HepG2 (cell line): ENCODE measurements around the gene WDR86. TPM values are rescaled to one million over a fixed set of nuclear protein-coding genes. Genes with fewer than 3 reads are reported as not detected.

Experiments used
- CBX1 ChIP-seq: IDR thresholded peaks from one replicate; pipeline ENCODE4 v1.6.1; 2016; ENCODE audit warnings: antibody characterized with exemption, low read depth
- CREBL2 ChIP-seq: sonication (generic); formaldehyde crosslinking; IDR thresholded peaks from 2 replicates; pipeline ENCODE4 v1.8.1; 2023; ENCODE audit warnings: missing genetic modification reagents, mild to moderate bottlenecking, borderline replicate concordance
- FOXA3 ChIP-seq: IDR thresholded peaks from 2 replicates; pipeline ENCODE4 v1.6.1; 2016; ENCODE audit warnings: missing genetic modification reagents, missing compliant biosample characterization
- JUND ChIP-seq: sonication (generic); formaldehyde crosslinking; IDR thresholded peaks from 2 replicates; pipeline ENCODE4 v1.8.0; 2022; ENCODE audit warnings: mild to moderate bottlenecking, missing genetic modification reagents
- LCORL ChIP-seq, 2 experiments: fragments of 450-650 bp in 1 of 2; sonication (generic) in 1 of 2; formaldehyde crosslinking in 1 of 2; IDR thresholded peaks; 2 replicates each; pipeline versions ENCODE4 v1.5.0 to v1.6.1; 2017 to 2020; ENCODE audit warnings: antibody characterized with exemption in 1 of 2, missing genetic modification reagents in 1 of 2
- NR0B2 ChIP-seq: sonication (generic); formaldehyde crosslinking; IDR thresholded peaks from 2 replicates; pipeline ENCODE4 v1.4.0; 2020; ENCODE audit warnings: mild to moderate bottlenecking, missing genetic modification reagents
- PRDM4 ChIP-seq: sonication (generic); formaldehyde crosslinking; IDR thresholded peaks from 2 replicates; pipeline ENCODE4 v1.9.0; 2021; ENCODE audit warnings: missing genetic modification reagents, borderline replicate concordance
- SIX1 ChIP-seq: sonication (generic); formaldehyde crosslinking; IDR thresholded peaks from 2 replicates; pipeline ENCODE4 v1.4.0; 2020; ENCODE audit warnings: missing genetic modification reagents, borderline replicate concordance
- SMYD3 ChIP-seq: sonication (generic); formaldehyde crosslinking; IDR thresholded peaks from 2 replicates; pipeline ENCODE4 v1.8.1; 2023; ENCODE audit warnings: mild to moderate bottlenecking, missing genetic modification reagents
- TBX2 ChIP-seq: sonication (generic); formaldehyde crosslinking; IDR thresholded peaks from 2 replicates; pipeline ENCODE4 v1.5.0; 2020; ENCODE audit warnings: missing genetic modification reagents, mild to moderate bottlenecking, borderline replicate concordance
- ZBTB49 ChIP-seq: sonication (generic); formaldehyde crosslinking; IDR thresholded peaks from 2 replicates; pipeline ENCODE4 v1.4.0; 2020; ENCODE audit warnings: missing genetic modification reagents, borderline replicate concordance
- ZGPAT ChIP-seq: IDR thresholded peaks from 2 replicates; pipeline ENCODE4 v1.6.1; 2016; ENCODE audit warnings: mild to moderate bottlenecking
- ZIK1 ChIP-seq: sonication (generic); formaldehyde crosslinking; IDR thresholded peaks from 2 replicates; pipeline ENCODE4 v1.5.0; 2020; ENCODE audit warnings: mild to moderate bottlenecking, low read depth, missing genetic modification reagents, borderline replicate concordance
- ZKSCAN8 ChIP-seq: IDR thresholded peaks from 2 replicates; pipeline ENCODE4 v1.6.1; 2016; ENCODE audit warnings: borderline replicate concordance, missing genetic modification reagents, missing compliant biosample characterization
- ZNF124 ChIP-seq: sonication (generic); formaldehyde crosslinking; IDR thresholded peaks from 2 replicates; pipeline ENCODE4 v1.4.0; 2020; ENCODE audit warnings: missing genetic modification reagents
- ZNF256 ChIP-seq: sonication (generic); formaldehyde crosslinking; conservative IDR thresholded peaks from 2 replicates; pipeline ENCODE4 v1.4.0; 2020; ENCODE audit warnings: missing genetic modification reagents
- ZNF264 ChIP-seq: sonication (generic); formaldehyde crosslinking; IDR thresholded peaks from 2 replicates; pipeline ENCODE4 v1.4.0; 2020; ENCODE audit warnings: missing genetic modification reagents
- ZNF556 ChIP-seq: sonication (generic); formaldehyde crosslinking; IDR thresholded peaks from 2 replicates; pipeline ENCODE4 v1.4.0; 2020; ENCODE audit warnings: mild to moderate bottlenecking, missing genetic modification reagents, borderline replicate concordance
- ZNF598 ChIP-seq: sonication (generic); formaldehyde crosslinking; IDR thresholded peaks from 2 replicates; pipeline ENCODE4 v1.5.1; 2020; ENCODE audit warnings: mild to moderate bottlenecking, missing genetic modification reagents, borderline replicate concordance
- ZNF660 ChIP-seq: sonication (generic); formaldehyde crosslinking; IDR thresholded peaks from 2 replicates; pipeline ENCODE4 v1.5.1; 2020; ENCODE audit warnings: mild to moderate bottlenecking, low read depth, missing genetic modification reagents, borderline replicate concordance
- ZNF720 ChIP-seq: sonication (generic); formaldehyde crosslinking; IDR thresholded peaks from 2 replicates; pipeline ENCODE4 v1.4.0; 2020; ENCODE audit warnings: missing genetic modification reagents
- ZNF773 ChIP-seq: sonication (generic); formaldehyde crosslinking; IDR thresholded peaks from 2 replicates; pipeline ENCODE4 v1.4.0; 2020; ENCODE audit warnings: missing genetic modification reagents, borderline replicate concordance
- ZNF775 ChIP-seq: sonication (generic); formaldehyde crosslinking; IDR thresholded peaks from 2 replicates; pipeline ENCODE4 v1.4.0; 2020; ENCODE audit warnings: missing genetic modification reagents, mild to moderate bottlenecking, moderate library complexity, borderline replicate concordance
- polyA plus RNA-seq, 8 experiments: library from polyadenylated mRNA; depleted of rRNA in 3 of 8; stranded (reverse) in 7 of 8; unstranded in 1 of 8; fragments of >200 nt; fragmentation: Illumina TruSeq in 4 of 8; extraction: Trizol in 4 of 8; gene quantifications; 2 replicates each; pipeline versions ENCODE4 v1.2.1 to v1.2.3, GENCODE V29; 2011 to 2016; ENCODE audit warnings: low read depth in 4 of 8, missing spikeins in 1 of 8, mixed read lengths in 1 of 8; ENCODE audit not compliant: insufficient read depth in 1 of 8
- total RNA-seq, 5 experiments: library from RNA; depleted of rRNA; stranded (reverse); fragments of >200 nt; fragmentation: Illumina TruSeq; extraction: Trizol; gene quantifications; 2 replicates each; pipeline ENCODE4 v1.2.3, GENCODE V29; 2016; ENCODE audit warnings: low read depth in 1 of 5

Gene WDR86
- total and polyA plus RNA-seq, 2 of the 13 experiments (the other 11 are each of a cell fraction or from before 2014, with no cell fraction given) = 0.11 to 2.9 TPM

GRCh38 chr7:151341357-151342101 is 68.3 kb downstream of the WDR86 start, which contains the start of gene NUB1 (continued):
- TF ChIP-seq ZNF775 (no peak), SIX1 (CRISPR knock-in tag) (no peak), ZGPAT (CRISPR knock-in tag) (peak; percentile 81; the same call in 1 of the 2 replicates), ZNF556 (CRISPR knock-in tag) (peak; percentile 91), ZNF720 (CRISPR knock-in tag) (no peak), ZNF124 (CRISPR knock-in tag) (no peak), PRDM4 (no peak), ZBTB49 (CRISPR knock-in tag) (no peak), ZKSCAN8 (no peak), CREBL2 (CRISPR knock-in tag) (no peak; the same call in 1 of the 2 replicates), NR0B2 (no peak), LCORL (IDR thresholded peaks at IDR 0.05) (no peak), LCORL (CRISPR knock-in tag; IDR thresholded peaks at IDR 0.05) (no peak), ZNF773 (no peak), ZNF264 (no peak; the same call in 1 of the 2 replicates), JUND (CRISPR knock-in tag) (no peak), TBX2 (CRISPR knock-in tag) (peak; percentile 73), ZNF660 (no peak), FOXA3 (CRISPR knock-in tag) (peak; percentile 96), ZNF256 (CRISPR knock-in tag) (no peak), ZIK1 (CRISPR knock-in tag) (0 out of 2 replicates have a peak, but pooled peaks have one; percentile 76), CBX1 (no peak), ZNF598 (CRISPR knock-in tag) (no peak), SMYD3 (no peak)
